MM.1S (cell line): Measurements from ENCODE around the gene LHFPL4.

Source experiments
- DNase-seq: peaks from one replicate; pipeline ENCODE4 v3.0.0-alpha.2; 2015
- H2AFZ ChIP-seq: fragments of 300-600 bp; sonication (generic); 2 replicates; pipeline ENCODE4 v1.6.0; 2016; ENCODE audit warnings: antibody characterized with exemption, low read length
- H3F3A ChIP-seq: fragments of 300-600 bp; sonication (generic); 2 replicates; pipeline ENCODE4 v1.6.1; 2016; ENCODE audit warnings: mild to moderate bottlenecking, antibody characterized with exemption, low read length, moderate library complexity, mixed read lengths; ENCODE audit not compliant: insufficient read depth
- H3K27ac ChIP-seq: fragments of 300-600 bp; sonication (generic); 2 replicates; pipeline ENCODE4 v1.5.1; 2016; ENCODE audit warnings: mild to moderate bottlenecking, low read length
- H3K27me3 ChIP-seq: fragments of 300-600 bp; sonication (generic); replicated peaks from 2 replicates; pipeline ENCODE4 v1.6.0; 2016; ENCODE audit warnings: low read length; ENCODE audit not compliant: insufficient read depth
- H3K36me3 ChIP-seq: fragments of 300-600 bp; sonication (generic); replicated peaks from 2 replicates; pipeline ENCODE4 v1.6.1; 2016; ENCODE audit warnings: mild to moderate bottlenecking, low read length, mixed read lengths; ENCODE audit not compliant: insufficient read depth
- H3K4me1 ChIP-seq: fragments of 300-600 bp; sonication (generic); 2 replicates; pipeline ENCODE4 v1.6.1; 2016; ENCODE audit warnings: low read length, mixed read lengths
- H3K4me2 ChIP-seq: fragments of 300-600 bp; sonication (generic); 2 replicates; pipeline ENCODE4 v1.6.0; 2016; ENCODE audit warnings: low read depth, low read length
- H3K4me3 ChIP-seq: fragments of 300-600 bp; sonication (generic); 2 replicates; pipeline ENCODE4 v1.5.1; 2016; ENCODE audit warnings: low read length, mixed read lengths
- H3K79me2 ChIP-seq: fragments of 300-600 bp; sonication (generic); 2 replicates; pipeline ENCODE4 v1.6.1; 2016; ENCODE audit warnings: mixed run types, low read length, mixed read lengths
- H3K9ac ChIP-seq: fragments of 300-600 bp; sonication (generic); 2 replicates; pipeline ENCODE4 v1.6.1; 2016; ENCODE audit warnings: low read length, mixed read lengths
- H3K9me2 ChIP-seq: fragments of 300-600 bp; sonication (generic); replicated peaks from 2 replicates; pipeline ENCODE4 v1.6.1; 2016; ENCODE audit warnings: mild to moderate bottlenecking, low read length, mixed read lengths; ENCODE audit not compliant: insufficient read depth
- H3K9me3 ChIP-seq: fragments of 300-600 bp; sonication (generic); replicated peaks from 2 replicates; pipeline ENCODE4 v1.6.1; 2016; ENCODE audit warnings: mild to moderate bottlenecking, low read length, mixed read lengths; ENCODE audit not compliant: insufficient read depth
- H4K20me1 ChIP-seq: fragments of 300-600 bp; sonication (generic); 2 replicates; pipeline ENCODE4 v1.6.1; 2016; ENCODE audit warnings: mild to moderate bottlenecking, low read length, moderate library complexity, mixed read lengths; ENCODE audit not compliant: insufficient read depth
- EZH2 ChIP-seq: fragments of 300-600 bp; sonication (generic); optimal IDR thresholded peaks from 2 replicates; pipeline ENCODE3; 2017; ENCODE audit warnings: low read depth, mild to moderate bottlenecking, antibody characterized with exemption, low read length, mixed read lengths
- EZH2phosphoT487 ChIP-seq: fragments of 300-600 bp; sonication (generic); IDR thresholded peaks from 2 replicates; pipeline ENCODE4 v1.6.1; 2018; ENCODE audit warnings: antibody characterized with exemption, low read length
- TF ChIP-seq, protein P1 (sequence below): fragments of 300-600 bp; sonication (generic); IDR thresholded peaks from 2 replicates; pipeline ENCODE4 v1.5.1; 2016; ENCODE audit warnings: antibody characterized with exemption, low read length, mixed read lengths

LHFPL4 gene

DNA sequence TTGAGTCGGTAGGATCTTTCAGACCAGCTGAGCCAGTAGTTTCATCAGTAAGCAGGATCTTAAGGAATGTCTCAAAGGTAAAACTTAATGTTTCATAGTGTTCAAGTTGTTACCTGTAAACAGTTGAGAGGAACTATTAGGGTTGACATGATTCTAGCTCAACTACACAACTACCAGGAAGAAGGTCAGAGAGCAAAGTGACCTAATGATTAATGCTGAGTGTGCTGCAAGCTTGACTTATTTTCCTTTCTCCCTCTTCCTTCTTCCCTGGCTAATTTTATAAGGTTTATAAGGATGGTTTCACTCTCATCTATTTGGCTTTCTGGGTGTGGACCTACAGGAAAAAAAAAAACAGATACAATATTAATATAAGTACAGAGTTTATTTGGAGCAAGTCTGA lies 30.2 kb upstream of the LHFPL4 start:
- TF ChIP-seq, protein P1, sequence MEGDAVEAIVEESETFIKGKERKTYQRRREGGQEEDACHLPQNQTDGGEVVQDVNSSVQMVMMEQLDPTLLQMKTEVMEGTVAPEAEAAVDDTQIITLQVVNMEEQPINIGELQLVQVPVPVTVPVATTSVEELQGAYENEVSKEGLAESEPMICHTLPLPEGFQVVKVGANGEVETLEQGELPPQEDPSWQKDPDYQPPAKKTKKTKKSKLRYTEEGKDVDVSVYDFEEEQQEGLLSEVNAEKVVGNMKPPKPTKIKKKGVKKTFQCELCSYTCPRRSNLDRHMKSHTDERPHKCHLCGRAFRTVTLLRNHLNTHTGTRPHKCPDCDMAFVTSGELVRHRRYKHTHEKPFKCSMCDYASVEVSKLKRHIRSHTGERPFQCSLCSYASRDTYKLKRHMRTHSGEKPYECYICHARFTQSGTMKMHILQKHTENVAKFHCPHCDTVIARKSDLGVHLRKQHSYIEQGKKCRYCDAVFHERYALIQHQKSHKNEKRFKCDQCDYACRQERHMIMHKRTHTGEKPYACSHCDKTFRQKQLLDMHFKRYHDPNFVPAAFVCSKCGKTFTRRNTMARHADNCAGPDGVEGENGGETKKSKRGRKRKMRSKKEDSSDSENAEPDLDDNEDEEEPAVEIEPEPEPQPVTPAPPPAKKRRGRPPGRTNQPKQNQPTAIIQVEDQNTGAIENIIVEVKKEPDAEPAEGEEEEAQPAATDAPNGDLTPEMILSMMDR, result no peak
- no peak for TF ChIP-seq EZH2
- no peak for TF ChIP-seq EZH2phosphoT487
- H3K4me3 ChIP-seq, result no peak overlapping the region
- H2AFZ ChIP-seq, result no peak overlapping the region
- H3K27me3 ChIP-seq, result no peaks in the 10 kb centered on the region
- H3K27ac ChIP-seq, result no peak overlapping the region
- no peaks in the 10 kb centered on the region for H3K36me3 ChIP-seq
- H3K9ac ChIP-seq, result no peak overlapping the region
- no peaks in the 10 kb centered on the region for H3K4me1 ChIP-seq
- H3K4me2 ChIP-seq, result no peak overlapping the region
- no peak for DNase-seq
- no peaks in the 10 kb centered on the region for H3F3A ChIP-seq
- H4K20me1 ChIP-seq, result no peaks in the 10 kb centered on the region
- H3K79me2 ChIP-seq, result no peaks in the 10 kb centered on the region
- no peaks in the 10 kb centered on the region; the same call in 1 of the 2 replicates for H3K9me2 ChIP-seq
- no peaks in the 10 kb centered on the region for H3K9me3 ChIP-seq

DNA sequence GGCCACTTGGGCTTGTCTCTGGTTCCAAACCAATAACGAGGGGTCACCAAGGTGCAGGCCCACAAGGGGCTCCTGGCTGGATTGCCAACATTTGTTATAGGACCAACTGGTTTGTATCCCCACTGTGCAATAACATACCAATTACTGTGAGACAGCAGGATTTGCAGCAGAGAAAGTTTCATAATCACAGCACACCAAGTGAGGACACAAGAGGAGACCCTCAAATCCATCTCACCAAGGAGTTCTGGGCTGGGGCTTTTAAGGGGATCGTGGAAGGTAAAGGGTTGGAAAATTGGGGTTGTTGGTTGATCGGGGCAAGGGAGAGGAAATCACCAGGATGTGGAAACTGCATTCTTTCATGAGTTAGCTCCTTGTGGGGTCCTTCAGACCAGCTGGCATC lies 29.7 kb upstream of the LHFPL4 start:
- no peak for DNase-seq
- Histone ChIP-seq H3K27me3 (no peaks in the 10 kb centered on the region), H3K79me2 (no peaks in the 10 kb centered on the region), H3K36me3 (no peaks in the 10 kb centered on the region), H3K9me2 (no peaks in the 10 kb centered on the region; the same call in 1 of the 2 replicates), H3K9ac (no peak overlapping the region), H3K27ac (no peak overlapping the region), H2AFZ (no peak overlapping the region), H3K4me1 (no peaks in the 10 kb centered on the region), H3K4me3 (no peak overlapping the region), H3K4me2 (no peak overlapping the region), H3F3A (no peaks in the 10 kb centered on the region), H4K20me1 (no peaks in the 10 kb centered on the region), H3K9me3 (no peaks in the 10 kb centered on the region)
- TF ChIP-seq EZH2, result no peak
- TF ChIP-seq, protein P1, result no peak
- TF ChIP-seq EZH2phosphoT487, result no peak

DNA sequence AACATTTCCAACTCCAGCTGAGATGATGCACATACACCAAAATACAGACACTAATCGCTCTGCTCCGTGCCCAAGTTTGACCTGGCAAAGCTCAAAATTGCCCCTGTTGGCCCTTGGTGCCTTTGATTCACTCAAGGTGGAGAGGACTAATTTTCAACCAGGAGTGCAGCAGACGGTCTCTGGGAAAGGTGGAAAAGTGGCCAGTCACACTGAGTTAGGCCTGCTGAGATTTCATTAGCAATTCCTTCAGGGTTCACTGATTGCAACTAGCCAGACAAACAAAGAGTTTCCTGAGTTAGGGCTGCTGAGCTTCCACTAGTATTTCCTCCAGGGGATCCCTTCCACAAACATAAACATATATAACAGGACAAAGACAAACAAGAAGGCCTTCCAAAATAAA lies 28.7 kb upstream of the LHFPL4 start:
- no peaks in the 10 kb centered on the region for H4K20me1 ChIP-seq
- no peak overlapping the region for H3K9ac ChIP-seq
- H3K9me2 ChIP-seq, result no peaks in the 10 kb centered on the region; the same call in 1 of the 2 replicates
- no peaks in the 10 kb centered on the region for H3K4me1 ChIP-seq
- no peak for DNase-seq
- no peak overlapping the region for H3K27ac ChIP-seq
- H3K4me3 ChIP-seq, result no peak overlapping the region
- H3K79me2 ChIP-seq, result no peaks in the 10 kb centered on the region
- H3K4me2 ChIP-seq, result no peak overlapping the region
- H2AFZ ChIP-seq, result no peak overlapping the region
- TF ChIP-seq, protein P1, result no peak
- TF ChIP-seq EZH2phosphoT487 (no peak), EZH2 (no peak)
- H3K9me3 ChIP-seq, result no peaks in the 10 kb centered on the region
- no peaks in the 10 kb centered on the region for H3K36me3 ChIP-seq
- H3K27me3 ChIP-seq, result no peaks in the 10 kb centered on the region
- no peaks in the 10 kb centered on the region for H3F3A ChIP-seq
